Activated T-cell treated with anti-CD3 and anti-CD28 coated beads for 4 hours (primary cell): ENCODE measurements around the gene POLR2I.
"Not testable (repeated sequence)": the region's sequence is repeated elsewhere in the genome, so short reads cannot be mapped to it uniquely, and the experiment has no call there.

Source experiments
- DNase-seq: peaks from one replicate; pipeline ENCODE4 v3.0.0-alpha.2; 2020

The POLR2I gene

GRCh38 chr19:36099166-36099785, 15.4 kb downstream of the POLR2I start:
- no peak for DNase-seq

DNA sequence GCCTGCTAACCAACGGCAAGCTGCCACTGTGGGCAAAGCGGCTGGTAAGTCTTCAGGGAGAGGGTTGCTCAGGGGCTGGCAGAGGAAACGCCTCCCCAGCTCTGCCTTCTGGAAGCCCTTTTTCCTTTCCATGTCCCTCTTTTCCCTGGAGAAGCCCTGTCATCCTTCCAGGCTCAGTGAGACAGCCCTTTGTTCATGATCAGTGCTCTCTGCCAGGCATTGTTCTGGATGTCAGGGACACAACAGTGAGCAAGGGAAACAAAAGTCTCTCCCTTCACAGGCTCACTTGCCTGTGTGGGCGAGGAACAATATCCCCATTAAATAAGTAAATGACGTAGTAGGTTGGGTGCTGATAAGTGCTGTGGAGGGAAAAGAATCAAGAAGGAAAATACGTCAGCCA, 17.6 kb downstream of the POLR2I start:
- no peak for DNase-seq

DNA sequence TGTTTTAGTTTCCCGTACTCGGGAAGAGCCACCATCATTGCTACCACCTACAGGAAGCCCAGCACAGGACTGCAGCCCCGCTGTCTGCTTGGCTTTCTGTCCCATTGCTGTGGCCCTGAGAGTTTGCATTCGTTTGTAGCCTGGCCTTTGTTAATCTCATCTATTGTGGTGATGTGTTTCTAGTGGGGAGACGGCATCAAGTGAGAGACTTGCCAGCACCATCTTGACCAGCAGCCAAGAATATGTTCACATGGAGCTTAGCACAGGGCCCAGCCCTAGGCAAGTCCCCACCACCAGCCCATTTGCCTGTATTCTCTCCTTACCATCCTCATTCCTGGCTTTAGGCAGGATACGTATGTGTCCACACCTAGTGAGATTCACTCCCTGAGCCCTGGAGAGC, 21.0 kb downstream of the POLR2I start:
- no peak for DNase-seq

DNA sequence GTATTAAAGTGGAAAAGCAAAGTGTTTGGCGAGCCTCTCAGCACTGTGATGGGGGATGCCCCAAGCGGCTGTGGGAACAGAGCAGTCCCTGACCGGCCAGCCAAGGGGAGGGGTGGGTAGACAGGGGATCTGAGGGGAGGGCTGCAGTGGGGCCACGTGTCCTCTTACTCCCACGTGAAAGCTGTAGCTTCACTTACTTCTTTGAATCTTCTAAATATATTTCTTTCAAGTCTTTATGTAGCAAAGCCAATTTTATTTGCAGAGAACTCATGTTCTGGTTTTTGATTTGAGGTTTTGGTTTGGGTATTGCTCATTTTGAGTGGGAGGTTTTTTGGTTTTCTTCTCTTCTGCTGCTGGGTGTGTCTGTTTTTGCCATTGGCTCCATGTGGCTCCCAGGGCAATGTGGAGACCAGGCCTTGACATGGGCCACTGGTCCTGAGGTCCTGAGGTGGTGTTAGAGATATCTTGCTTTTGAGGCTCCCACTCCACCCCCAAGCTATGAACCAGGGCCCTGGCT, 21.5 kb downstream of the POLR2I start:
- no peak for DNase-seq

DNA sequence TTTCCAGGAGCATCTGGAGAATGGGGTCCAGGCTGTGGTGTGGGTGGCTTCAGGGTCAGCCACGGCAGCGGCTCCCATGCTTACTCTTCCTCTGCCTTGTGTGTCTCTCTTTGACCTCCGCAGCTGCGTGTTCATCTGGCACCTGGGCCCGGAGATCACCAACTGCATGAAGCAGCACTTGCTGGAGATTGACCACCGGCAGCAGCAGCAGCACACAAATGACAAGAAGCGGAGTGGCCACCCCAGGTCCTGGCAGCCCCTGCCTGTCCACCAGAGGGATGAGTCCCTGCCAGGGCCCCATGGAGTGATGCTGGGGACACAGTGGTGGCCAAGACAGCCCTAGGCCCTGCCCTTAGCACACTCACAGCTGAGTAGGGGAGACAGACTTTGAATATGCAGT, 22.1 kb downstream of the POLR2I start:
- DNase-seq: no peak

DNA sequence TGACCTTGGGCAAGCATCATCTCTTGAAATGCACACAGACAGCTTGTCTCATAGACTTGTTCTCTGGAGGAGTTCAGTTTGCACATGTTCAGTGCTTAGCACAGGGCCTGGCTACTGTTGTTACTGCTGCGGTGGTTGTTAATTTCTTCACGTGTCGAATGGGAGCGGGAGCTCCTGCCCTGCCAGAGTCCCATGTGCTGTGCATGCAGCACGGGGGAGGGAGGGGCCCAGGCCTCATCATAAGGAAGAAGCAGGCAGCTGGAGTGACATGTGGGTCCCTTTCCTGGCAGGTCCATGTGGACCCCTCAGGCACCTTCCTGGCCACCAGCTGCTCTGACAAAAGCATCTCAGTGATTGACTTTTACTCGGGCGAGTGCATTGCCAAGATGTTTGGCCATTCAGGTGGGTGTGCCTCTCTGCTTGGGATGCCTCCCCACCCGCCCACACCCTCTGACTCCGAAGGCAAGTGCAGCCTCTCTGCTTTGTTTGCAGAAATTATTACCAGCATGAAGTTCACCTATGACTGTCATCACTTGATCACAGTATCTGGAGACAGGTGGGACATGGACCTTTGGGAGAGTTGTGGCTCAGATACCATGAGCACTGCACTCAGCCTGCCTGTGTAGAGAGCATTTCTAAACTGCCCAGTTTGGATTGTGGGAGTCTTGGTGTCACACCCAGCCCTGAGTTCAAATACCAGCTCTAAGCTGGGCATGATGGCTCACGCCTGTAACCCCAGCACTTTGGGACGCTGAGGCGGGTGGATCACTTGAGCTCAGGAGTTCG, 23.6 kb downstream of the POLR2I start:
- no peak for DNase-seq

GRCh38 chr19:36089847-36090246, 24.8 kb downstream of the POLR2I start:
- DNase-seq: no peak

- DNase-seq: no peak
Observed at GRCh38 chr19:36086326-36086725, 28.3 kb downstream of the POLR2I start.

GRCh38 chr19:36084231-36085009, 30.3 kb downstream of the POLR2I start:
- DNase-seq: no peak

DNA sequence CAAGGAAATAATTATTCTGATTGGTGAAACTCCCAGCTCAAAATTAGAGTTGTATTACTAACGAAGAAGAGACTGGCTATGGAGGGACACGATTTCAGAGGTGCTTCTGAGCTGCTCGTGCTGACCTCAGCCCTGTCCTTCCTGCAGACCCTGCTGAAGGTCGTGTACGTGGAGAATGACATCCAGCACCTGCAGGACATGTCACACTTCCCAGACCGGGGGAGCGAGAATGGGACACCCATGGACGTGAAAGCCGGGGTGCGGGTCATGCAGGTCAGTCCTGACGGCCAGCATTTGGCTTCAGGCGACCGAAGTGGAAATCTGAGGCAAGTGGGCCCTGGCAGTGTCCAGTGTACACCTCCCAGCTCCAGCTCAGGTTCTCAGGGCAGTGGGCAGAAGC, 31.8 kb downstream of the POLR2I start:
- DNase-seq: no peak

- DNase-seq: no peak
Observed at GRCh38 chr19:36081894-36082293, 32.8 kb downstream of the POLR2I start.

DNA sequence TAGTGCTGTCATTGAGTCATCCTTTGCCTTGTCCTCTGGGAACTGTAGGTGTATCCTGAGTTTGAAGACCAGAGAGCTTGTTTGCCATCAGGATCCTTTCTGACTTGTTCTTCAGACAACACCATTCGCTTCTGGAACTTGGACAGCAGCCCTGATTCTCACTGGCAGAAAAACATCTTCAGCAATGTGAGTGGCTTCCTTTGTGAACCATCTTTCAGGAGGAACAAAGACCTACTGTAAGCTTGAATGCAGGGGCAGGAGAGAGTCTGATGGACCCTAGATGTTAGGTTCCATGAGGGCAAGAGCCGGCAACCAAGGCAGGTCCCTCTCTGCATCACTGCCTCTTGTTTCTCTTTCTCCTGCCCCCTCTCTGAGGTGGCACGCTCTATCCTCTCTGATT, 33.3 kb downstream of the POLR2I start:
- DNase-seq: no peak

DNA sequence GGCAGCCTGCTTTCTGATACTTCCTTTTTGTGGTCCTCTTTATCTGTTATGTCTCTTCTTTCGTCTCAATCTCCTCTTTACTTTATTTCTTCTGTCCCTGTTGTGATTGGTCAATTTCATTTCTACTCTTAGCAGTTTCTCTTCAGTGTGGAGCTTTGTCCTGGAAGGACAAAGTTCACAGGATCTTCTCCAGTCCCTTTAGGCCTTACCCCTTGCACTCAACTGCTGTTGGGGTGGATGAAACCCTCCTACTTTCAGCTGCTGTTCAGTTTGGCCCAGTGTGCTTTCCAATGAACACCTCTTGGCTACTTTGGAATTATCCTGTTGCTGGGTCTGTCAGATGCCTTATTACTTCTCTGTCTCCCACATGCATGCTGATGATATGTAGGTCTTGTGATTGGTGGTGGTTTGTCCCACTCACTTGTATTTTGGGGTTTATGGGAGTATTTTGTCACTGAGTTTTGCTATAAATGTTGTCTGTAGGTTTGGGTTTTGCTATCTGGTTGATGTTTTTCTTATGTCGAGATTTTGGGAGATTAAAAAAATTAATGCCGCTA, 35.2 kb downstream of the POLR2I start:
- DNase-seq: no peak

DNA sequence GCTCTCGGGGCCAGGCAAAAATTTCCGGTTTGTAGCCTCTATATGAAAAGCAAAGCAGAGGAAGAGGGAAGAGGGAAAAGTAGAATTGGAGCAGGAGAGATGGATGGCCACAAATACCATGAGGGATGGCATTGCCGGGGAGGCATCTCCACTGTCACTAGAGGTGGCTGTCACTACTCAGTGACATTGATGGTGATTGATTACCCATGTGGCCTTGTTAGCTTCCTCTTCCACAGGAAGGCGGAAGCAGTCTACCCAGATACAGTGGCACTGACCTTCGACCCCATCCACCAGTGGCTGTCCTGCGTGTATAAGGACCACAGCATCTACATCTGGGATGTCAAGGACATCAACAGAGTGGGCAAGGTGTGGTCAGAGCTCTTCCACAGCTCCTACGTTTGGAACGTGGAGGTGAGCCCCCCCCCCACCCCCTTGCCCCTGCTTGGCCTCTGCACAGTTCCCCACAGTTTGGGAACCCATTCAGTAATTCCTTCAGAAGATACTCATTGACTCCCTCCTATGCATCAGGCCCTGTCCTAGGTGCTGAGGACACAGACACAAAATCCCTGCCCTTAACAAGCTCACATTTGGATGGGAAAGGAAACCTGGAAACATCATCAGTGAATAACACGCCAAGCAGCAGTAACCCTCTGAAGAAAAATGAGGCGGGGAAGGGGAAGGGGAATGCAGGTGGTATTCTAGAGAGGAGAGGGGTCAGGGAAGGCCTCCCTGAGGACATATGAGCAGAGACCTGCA, 41.4 kb downstream of the POLR2I start:
- no peak for DNase-seq

DNA sequence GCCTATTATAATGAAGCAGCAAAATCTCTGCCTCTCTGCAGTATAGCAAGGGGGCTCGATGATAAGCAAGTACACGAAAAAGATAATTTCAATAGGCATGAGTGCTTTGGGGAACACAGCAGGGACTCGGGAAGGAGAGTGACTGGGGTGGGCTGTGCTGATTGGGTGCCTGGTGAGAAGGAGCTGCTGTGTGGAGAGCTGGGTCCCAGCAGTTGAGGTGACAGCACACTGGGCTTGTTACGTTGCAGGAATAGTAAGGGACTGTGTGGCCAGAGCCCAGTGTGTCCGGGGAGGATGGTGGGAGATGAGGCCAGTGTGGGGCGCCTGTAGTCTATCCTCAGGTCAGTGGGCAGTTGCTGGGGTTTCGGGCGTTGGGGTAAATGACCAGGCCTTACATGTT, 42.6 kb downstream of the POLR2I start:
- no peak for DNase-seq

DNA sequence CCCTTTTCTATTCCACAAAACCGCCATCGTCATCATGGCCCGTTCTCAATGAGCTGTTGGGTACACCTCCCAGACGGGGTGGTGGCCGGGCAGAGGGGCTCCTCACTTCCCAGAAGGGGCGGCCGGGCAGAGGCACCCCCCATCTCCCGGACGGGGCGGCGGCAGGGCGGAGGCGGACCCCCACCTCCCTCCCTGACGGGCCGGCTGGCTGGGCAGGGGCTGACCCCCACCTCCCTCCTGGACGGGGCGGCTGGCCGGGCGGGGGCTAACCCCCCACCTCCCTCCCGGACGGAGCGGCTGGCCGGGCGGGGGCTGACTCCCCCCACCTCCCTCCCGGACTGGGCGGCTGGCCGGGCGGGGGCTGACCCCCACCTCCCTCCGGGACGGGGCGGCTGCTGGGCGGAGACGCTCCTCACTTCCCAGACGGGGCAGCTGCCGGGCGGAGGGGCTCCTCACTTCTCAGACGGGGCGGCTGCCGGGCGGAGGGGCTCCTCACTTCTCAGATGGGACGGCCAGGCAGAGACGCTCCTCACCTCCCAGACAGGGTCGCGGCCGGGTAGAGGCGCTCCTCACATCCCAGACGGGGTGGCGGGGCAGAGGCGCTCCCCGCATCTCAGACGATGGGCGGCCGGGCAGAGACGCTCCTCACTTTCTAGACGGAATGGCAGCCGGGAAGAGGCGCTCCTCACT, 45.7 kb downstream of the POLR2I start:
- DNase-seq: not testable (repeated sequence)

- no peak for DNase-seq
Observed at GRCh38 chr19:36067681-36068080, 47.0 kb downstream of the POLR2I start.

GRCh38 chr19:36064826-36065225, 49.8 kb downstream of the POLR2I start:
- no peak for DNase-seq
